ENCODE measurements around the gene HDAC4.

DNA sequence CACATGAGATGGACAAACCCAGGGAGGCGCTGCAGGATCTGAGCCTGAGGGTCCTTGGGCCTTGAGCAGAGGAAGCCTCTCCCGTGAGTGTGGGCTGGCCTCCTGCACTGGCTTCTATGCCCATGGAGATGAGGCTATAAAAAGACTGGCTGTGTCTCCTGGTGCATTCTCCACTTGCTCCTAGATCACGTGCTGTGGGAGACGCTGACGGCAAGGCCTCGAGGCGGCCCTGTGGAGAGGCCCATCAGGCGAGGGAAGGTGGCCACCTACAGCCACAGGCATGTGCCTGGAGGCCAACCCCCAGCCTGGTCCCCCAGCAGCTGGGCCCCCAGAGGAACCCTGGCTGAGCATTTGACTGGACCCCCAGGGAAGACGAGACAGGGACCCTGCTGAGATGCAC lies 354.0 kb downstream of the HDAC4 start:
- TF ChIP-seq ZFX (IDR thresholded peaks at IDR 0.05; ENCODE audit: borderline replicate concordance) (no peak), CTCF (IDR thresholded peaks at IDR 0.05) (no peak)

All from 22Rv1 (cell line).